Transverse colon (tissue), 4 donors: ENCODE results near the gene GNAT3. TPM values are rescaled to one million over a fixed set of nuclear protein-coding genes. Genes with fewer than 3 reads are reported as not detected.

ENCODE experiments used
- DNase-seq: peaks from one replicate; pipeline ENCODE4 v3.0.0-alpha.2; 2019
- H3K27ac ChIP-seq, 4 donors: fragments of 200-600 bp; sonication (generic); 2 replicates each; pipeline ENCODE4 v1.5.1; 2016 to 2018; ENCODE audit warnings: inconsistent platforms in 4 of 4
- H3K27me3 ChIP-seq: fragments of 200-600 bp; sonication (generic); 2 replicates; pipeline ENCODE4 v1.5.1; 2017; ENCODE audit warnings: inconsistent platforms
- H3K36me3 ChIP-seq, 4 donors: fragments of 200-600 bp; sonication (generic); 2 replicates each; pipeline ENCODE4 v1.5.1; 2017 to 2019; ENCODE audit warnings: inconsistent platforms in 4 of 4
- H3K4me1 ChIP-seq, 4 donors: fragments of 200-600 bp; sonication (generic); 2 replicates each; pipeline ENCODE4 v1.5.1; 2017 to 2020; ENCODE audit warnings: inconsistent platforms in 4 of 4
- H3K4me3 ChIP-seq, 4 donors: fragments of 200-600 bp; sonication (generic); 1 replicate in 1 of 4; 2 replicates in 3 of 4; pipeline versions ENCODE4 v1.5.1 to v1.6.1; 2017 to 2019; ENCODE audit warnings: inconsistent platforms in 4 of 4
- H3K9me3 ChIP-seq, 2 donors: fragments of 200-600 bp; sonication (generic); 2 replicates each; pipeline ENCODE4 v1.5.1; 2017 to 2019; ENCODE audit warnings: inconsistent platforms in 2 of 2
- CTCF ChIP-seq, 5 experiments: fragments of 200-600 bp in 3 of 5; fragments of 450-650 bp in 2 of 5; sonication (generic) in 3 of 5; IDR thresholded peaks; 1 replicate in 2 of 5; 2 replicates in 3 of 5; pipeline ENCODE4 v1.5.1; 2016 to 2017; ENCODE audit warnings: antibody characterized with exemption in 5 of 5, inconsistent platforms in 3 of 5, mild to moderate bottlenecking in 2 of 5, moderate library complexity in 1 of 5
- EP300 ChIP-seq: sonication (generic); formaldehyde crosslinking; IDR thresholded peaks from one replicate; pipeline ENCODE4 v1.6.1; 2017; ENCODE audit warnings: antibody characterized with exemption, low read depth
- POLR2A ChIP-seq: fragments of 450-650 bp; IDR thresholded peaks from one replicate; pipeline ENCODE4 v1.6.1; 2016; ENCODE audit warnings: antibody characterized with exemption, mild to moderate bottlenecking, moderate library complexity
- POLR2AphosphoS5 ChIP-seq, 3 donors: sonication (generic); formaldehyde crosslinking; IDR thresholded peaks; one replicate each; pipeline ENCODE4 v1.6.1; 2016; ENCODE audit warnings: antibody characterized with exemption in 3 of 3
- WGBS, 2 donors: methylation state at CpG; one replicate each; pipeline ENCODE4 v1.1.5; 2018; ENCODE audit warnings: low coverage in 1 of 2; 5-methylcytosine and 5-hydroxymethylcytosine counted together
- in situ Hi-C, 4 donors: fragments of 200-750 bp; cut with MboI; loops; one replicate each; pipeline versions ENCODE4 v1.15.0 to v1.15.1; 2017; ENCODE audit warnings: low sequenced_read_pairs in 3 of 4, low pct_ligation_motif_present in 1 of 4, low pct_unique_long_range_greater_than_20kb in 1 of 4
- intact Hi-C: fragments of 100-400 bp; cut with DNase I; formaldehyde crosslinking; loops from one replicate; pipeline ENCODE4 v1.15.1; 2023; ENCODE audit warnings: low total_unique reads
- total RNA-seq, 4 donors: library from RNA; depleted of rRNA; stranded (reverse); fragments of >200 nt; gene quantifications; one replicate each; pipeline ENCODE4 v1.1.0, GENCODE V29; 2016

Gene GNAT3
- total RNA-seq, 4 donors from 2014 or later = not detected

GRCh38 chr7:80466636-80467035 lies 45.2 kb downstream of the GNAT3 start:
- Histone ChIP-seq H3K4me1 (peaks cover 0 to 14% (median 3%) of the 10 kb centered on the region in 4 donors), H3K27ac (no peak overlapping the region), H3K36me3 (no peaks in the 10 kb centered on the region), H3K9me3 (no peaks in the 10 kb centered on the region), H3K27me3 (no peaks in the 10 kb centered on the region), H3K4me3 (no peak overlapping the region)
- no peak for TF ChIP-seq CTCF (IDR thresholded peaks at IDR 0.05)
- TF ChIP-seq EP300 = no peak
- TF ChIP-seq POLR2AphosphoS5 (IDR thresholded peaks at IDR 0.05) = no peak
- TF ChIP-seq POLR2A = no peak
- no peak for DNase-seq
- WGBS, 2 donors = 78 to 88% methylated on average over 1 of the region's 1 CpG
- intact Hi-C loops (no loop called here), in situ Hi-C loops (no loop called here)

DNA sequence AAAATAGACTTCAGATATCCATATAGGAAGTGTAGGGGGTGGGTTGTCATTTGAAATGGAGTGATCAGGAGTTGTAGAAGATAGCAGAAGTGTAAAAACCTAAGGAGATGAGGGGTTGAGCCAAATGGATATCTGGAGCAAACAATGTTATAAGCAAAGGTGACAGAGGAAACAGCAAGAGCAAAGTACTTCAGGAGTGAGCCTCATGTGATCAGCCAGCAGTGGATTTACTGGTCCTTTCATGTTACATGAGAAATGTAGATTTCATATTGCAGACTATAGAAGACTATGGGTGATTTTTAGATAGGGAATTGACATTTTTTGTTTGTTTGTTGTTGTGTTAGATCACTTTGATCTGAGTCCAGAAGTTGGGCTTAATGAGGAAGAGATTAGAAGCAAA lies 47.7 kb downstream of the GNAT3 start:
- peaks cover 0 to 14% (median 3%) of the 10 kb centered on the region in 4 donors for H3K4me1 ChIP-seq
- H3K27me3 ChIP-seq = no peaks in the 10 kb centered on the region
- no peaks in the 10 kb centered on the region for H3K36me3 ChIP-seq
- no peak for TF ChIP-seq CTCF (IDR thresholded peaks at IDR 0.05)
- TF ChIP-seq POLR2A = no peak
- TF ChIP-seq EP300 = no peak
- TF ChIP-seq POLR2AphosphoS5 (IDR thresholded peaks at IDR 0.05) = no peak
- H3K9me3 ChIP-seq = no peaks in the 10 kb centered on the region
- in situ Hi-C loops (no loop called here), intact Hi-C loops (no loop called here)
- H3K4me3 ChIP-seq = no peak overlapping the region
- no peak overlapping the region for H3K27ac ChIP-seq
- DNase-seq = no peak

DNA sequence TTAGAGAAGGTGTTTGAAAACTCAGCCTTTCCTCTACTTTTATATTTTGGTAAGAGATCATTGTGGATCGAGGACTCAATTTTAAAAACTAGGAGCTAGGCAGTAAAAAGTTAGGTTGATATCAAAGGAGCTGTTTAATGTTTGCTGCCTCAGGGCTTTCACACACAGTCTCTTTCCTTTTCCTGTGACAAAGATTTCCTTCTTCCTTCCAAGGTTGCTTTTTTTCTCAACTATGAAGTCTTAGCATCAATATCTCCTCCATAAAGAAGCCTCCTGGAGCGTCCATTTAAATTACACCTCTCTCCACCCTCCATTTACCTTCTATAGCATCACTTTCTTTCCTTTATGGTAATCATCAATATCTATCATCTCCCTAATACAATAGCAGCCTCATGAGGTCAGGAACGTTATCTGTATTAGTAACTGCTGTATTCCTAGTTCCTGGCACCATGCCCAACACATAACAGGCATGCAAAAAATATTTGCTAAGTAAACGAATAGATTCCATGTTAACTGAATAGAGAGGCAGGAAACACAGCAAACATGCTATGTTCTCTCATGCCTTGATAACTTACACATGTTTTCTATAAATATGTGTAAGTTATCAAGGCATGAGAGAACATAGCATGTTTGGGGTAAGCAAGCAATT lies 48.5 kb downstream of the GNAT3 start:
- intact Hi-C loops (no loop called here), in situ Hi-C loops (no loop called here)
- Histone ChIP-seq H3K4me1 (peaks cover 0 to 14% (median 3%) of the 10 kb centered on the region in 4 donors), H3K27me3 (no peaks in the 10 kb centered on the region), H3K4me3 (no peak overlapping the region), H3K27ac (no peak overlapping the region), H3K36me3 (no peaks in the 10 kb centered on the region), H3K9me3 (no peaks in the 10 kb centered on the region)
- 48 to 59% methylated on average over 4 of the region's 4 CpGs for WGBS, 2 donors
- no peak for DNase-seq
- TF ChIP-seq POLR2A (no peak), EP300 (no peak)

DNA sequence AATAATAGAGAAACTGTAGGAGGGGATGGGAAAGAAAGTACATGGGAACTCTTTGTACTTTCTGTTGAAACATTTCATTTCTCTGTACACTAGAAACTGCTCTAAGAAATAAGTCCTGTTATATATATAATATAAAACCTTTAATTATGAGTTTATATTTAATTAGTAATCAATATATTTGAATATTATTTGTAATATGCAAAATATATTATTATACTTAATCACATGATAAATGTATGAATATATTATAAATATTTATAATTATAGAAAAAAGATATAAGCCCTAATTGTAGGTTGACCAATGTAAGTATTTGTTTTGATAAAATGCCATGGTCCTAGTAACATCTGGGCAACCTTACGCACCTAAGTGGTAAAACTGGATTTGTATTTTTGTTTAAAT lies 51.0 kb downstream of the GNAT3 start:
- in situ Hi-C loops (no loop called here), intact Hi-C loops (no loop called here)
- Histone ChIP-seq H3K27ac (no peak overlapping the region), H3K9me3 (no peaks in the 10 kb centered on the region), H3K27me3 (no peaks in the 10 kb centered on the region), H3K4me3 (no peak overlapping the region), H3K4me1 (no peaks in the 10 kb centered on the region), H3K36me3 (no peaks in the 10 kb centered on the region)
- DNase-seq = no peak
- 90 to 92% methylated on average over 1 of the region's 1 CpG for WGBS, 2 donors
- TF ChIP-seq CTCF (IDR thresholded peaks at IDR 0.05) (no peak), POLR2AphosphoS5 (IDR thresholded peaks at IDR 0.05) (no peak), POLR2A (no peak), EP300 (no peak)

DNA sequence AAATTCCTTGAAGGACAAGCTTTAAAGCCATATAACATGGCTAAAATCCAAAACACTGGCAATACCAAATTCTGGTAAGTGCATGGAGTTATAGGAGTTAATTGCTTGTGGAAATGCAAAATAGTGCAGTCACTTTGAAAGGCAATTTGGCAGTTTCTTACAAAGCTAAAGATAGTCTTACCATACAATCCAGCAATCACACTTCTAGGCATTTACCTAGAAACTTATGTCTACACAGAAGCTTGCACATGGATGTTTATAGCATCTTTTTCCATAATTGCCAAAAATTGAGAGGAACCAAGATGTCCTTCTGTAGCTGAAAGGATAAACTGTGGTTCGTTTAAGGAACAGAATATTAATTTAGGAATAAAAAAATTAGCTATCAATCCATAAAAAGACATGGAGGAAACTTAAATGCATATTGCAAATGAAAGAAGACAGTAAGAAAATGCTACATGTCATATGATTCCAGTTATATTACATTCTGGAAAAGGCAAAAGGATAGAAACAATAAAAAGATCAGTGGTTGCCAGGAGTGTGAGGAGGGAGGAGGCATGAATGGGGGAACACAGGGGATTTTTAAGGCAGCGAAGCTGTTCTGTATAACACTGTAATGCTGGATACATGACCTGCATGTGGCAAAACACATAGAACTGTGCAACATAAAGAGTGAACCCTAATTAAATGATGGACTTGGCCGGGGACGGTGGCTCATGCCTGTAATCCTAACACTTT lies 51.9 kb downstream of the GNAT3 start:
- Histone ChIP-seq H3K4me1 (no peaks in the 10 kb centered on the region), H3K27me3 (no peaks in the 10 kb centered on the region), H3K36me3 (no peaks in the 10 kb centered on the region), H3K4me3 (no peak overlapping the region), H3K27ac (no peak overlapping the region), H3K9me3 (no peaks in the 10 kb centered on the region)
- WGBS, 2 donors = 73 to 86% methylated on average over 2 to 4 of the region's 4 CpGs
- in situ Hi-C loops (no loop called here), intact Hi-C loops (no loop called here)
- no peak for DNase-seq
- TF ChIP-seq EP300 = no peak
- no peak for TF ChIP-seq POLR2A
- TF ChIP-seq CTCF (IDR thresholded peaks at IDR 0.05) = no peak
- no peak for TF ChIP-seq POLR2AphosphoS5 (IDR thresholded peaks at IDR 0.05)
